ENCODE results near the gene TMEM138.

GRCh38 chr11:61401573-61401972 lies 39.4 kb downstream of the TMEM138 start:
- TF ChIP-seq EZH2 (IDR thresholded peaks at IDR 0.05; ENCODE audit: insufficient read depth, poor library complexity, severe bottlenecking) (no peak), EZH2phosphoT487 (IDR thresholded peaks at IDR 0.05; ENCODE audit: insufficient read depth, low read depth) (no peak)

Data from GM23248 (cell line).